ENCODE measurements around the gene LAMC1.

- TF ChIP-seq, protein P1, sequence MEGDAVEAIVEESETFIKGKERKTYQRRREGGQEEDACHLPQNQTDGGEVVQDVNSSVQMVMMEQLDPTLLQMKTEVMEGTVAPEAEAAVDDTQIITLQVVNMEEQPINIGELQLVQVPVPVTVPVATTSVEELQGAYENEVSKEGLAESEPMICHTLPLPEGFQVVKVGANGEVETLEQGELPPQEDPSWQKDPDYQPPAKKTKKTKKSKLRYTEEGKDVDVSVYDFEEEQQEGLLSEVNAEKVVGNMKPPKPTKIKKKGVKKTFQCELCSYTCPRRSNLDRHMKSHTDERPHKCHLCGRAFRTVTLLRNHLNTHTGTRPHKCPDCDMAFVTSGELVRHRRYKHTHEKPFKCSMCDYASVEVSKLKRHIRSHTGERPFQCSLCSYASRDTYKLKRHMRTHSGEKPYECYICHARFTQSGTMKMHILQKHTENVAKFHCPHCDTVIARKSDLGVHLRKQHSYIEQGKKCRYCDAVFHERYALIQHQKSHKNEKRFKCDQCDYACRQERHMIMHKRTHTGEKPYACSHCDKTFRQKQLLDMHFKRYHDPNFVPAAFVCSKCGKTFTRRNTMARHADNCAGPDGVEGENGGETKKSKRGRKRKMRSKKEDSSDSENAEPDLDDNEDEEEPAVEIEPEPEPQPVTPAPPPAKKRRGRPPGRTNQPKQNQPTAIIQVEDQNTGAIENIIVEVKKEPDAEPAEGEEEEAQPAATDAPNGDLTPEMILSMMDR (IDR thresholded peaks at IDR 0.05 in 2 of 3, conservative IDR thresholded peaks at IDR 0.05 in 1 of 3; ENCODE audit: borderline replicate concordance in 1 of 3, insufficient read depth in 1 of 3, low read depth in 2 of 3, low read length in 2 of 3), result no peak
- no peak for TF ChIP-seq EZH2 (IDR thresholded peaks at IDR 0.05)
These were observed 20.4 kb upstream of the LAMC1 start for GRCh38 chr1:183002797-183003196.

All from HCT116 (cell line).